Sigmoid colon (tissue), 4 donors: ENCODE results near the gene ZNF577.

ENCODE experiments used
- CTCF ChIP-seq, 4 experiments: fragments of 450-650 bp in 3 of 4; fragments of 200-600 bp in 1 of 4; IDR thresholded peaks; one replicate each; pipeline ENCODE4 v1.5.1; 2016 to 2019; ENCODE audit warnings: antibody characterized with exemption in 4 of 4, mild to moderate bottlenecking in 3 of 4, moderate library complexity in 2 of 4
- POLR2A ChIP-seq, 2 donors: fragments of 450-650 bp; IDR thresholded peaks; one replicate each; pipeline ENCODE4 v1.6.1; 2016; ENCODE audit warnings: antibody characterized with exemption in 2 of 2, mild to moderate bottlenecking in 2 of 2, moderate library complexity in 2 of 2
- POLR2AphosphoS5 ChIP-seq, 4 donors: sonication (generic); formaldehyde crosslinking; IDR thresholded peaks; one replicate each; pipeline ENCODE4 v1.6.1; 2017; ENCODE audit warnings: antibody characterized with exemption in 4 of 4

- TF ChIP-seq CTCF (IDR thresholded peaks at IDR 0.05) (no peak), POLR2AphosphoS5 (IDR thresholded peaks at IDR 0.05) (no peak), POLR2A (IDR thresholded peaks at IDR 0.05) (no peak)
Measured at GRCh38 chr19:51889934-51890333, 2.2 kb upstream of the ZNF577 start.
